Stomach (tissue), 9 donors: ENCODE data around the gene TGM2. TPM values are rescaled to one million over a fixed set of nuclear protein-coding genes. Genes with fewer than 3 reads are reported as not detected.

ENCODE experiments used
- DNase-seq, 2 donors: peaks; one replicate each; pipeline versions ENCODE4 v3.0.0 to v3.0.0-alpha.2; 2013 to 2019
- H3K27ac ChIP-seq, 5 donors: fragments of 200-600 bp in 4 of 5; sonication (generic) in 4 of 5; one replicate each; pipeline ENCODE4 v1.5.1; 2013 to 2019; ENCODE audit warnings: mild to moderate bottlenecking in 1 of 5, moderate library complexity in 1 of 5
- H3K27me3 ChIP-seq, 3 donors: fragments of 200-600 bp; sonication (generic); one replicate each; pipeline ENCODE4 v1.5.1; 2017 to 2019; ENCODE audit warnings: mixed run types in 1 of 3
- H3K36me3 ChIP-seq, 4 donors: fragments of 200-600 bp; sonication (generic); 1 replicate in 3 of 4; 2 replicates in 1 of 4; pipeline ENCODE4 v1.5.1; 2016 to 2019
- H3K4me1 ChIP-seq, 4 donors: fragments of 200-600 bp; sonication (generic); one replicate each; pipeline ENCODE4 v1.5.1; 2016 to 2019
- H3K4me3 ChIP-seq, 4 donors: fragments of 200-600 bp; sonication (generic) in 3 of 4; one replicate each; pipeline ENCODE4 v1.5.1; 2016 to 2019; ENCODE audit warnings: mild to moderate bottlenecking in 1 of 4
- H3K9me3 ChIP-seq, 4 donors: fragments of 200-600 bp; sonication (generic); one replicate each; pipeline ENCODE4 v1.5.1; 2016 to 2019
- EP300 ChIP-seq: sonication (generic); formaldehyde crosslinking; IDR thresholded peaks from one replicate; pipeline ENCODE4 v1.6.1; 2017; ENCODE audit warnings: antibody characterized with exemption
- POLR2A ChIP-seq, 4 donors: fragments of 450-650 bp; IDR thresholded peaks; one replicate each; pipeline ENCODE4 v1.6.1; 2016; ENCODE audit warnings: antibody characterized with exemption in 4 of 4, control low read depth in 2 of 4, mild to moderate bottlenecking in 1 of 4, moderate library complexity in 1 of 4
- POLR2AphosphoS5 ChIP-seq, 3 donors: sonication (generic); formaldehyde crosslinking; IDR thresholded peaks; one replicate each; pipeline ENCODE4 v1.6.1; 2016; ENCODE audit warnings: antibody characterized with exemption in 3 of 3
- WGBS, 5 donors: extraction: QIAGEN DNeasy Blood & Tissue Kit in 3 of 5; methylation state at CpG; one replicate each; pipeline versions ENCODE4 v1.1.5 to v1.1.7; 2013 to 2018; 5-methylcytosine and 5-hydroxymethylcytosine counted together
- intact Hi-C: fragments of 100-400 bp; cut with DNase I; formaldehyde crosslinking; loops from one replicate; pipeline ENCODE4 v1.15.1; 2023; ENCODE audit warnings: low total_unique reads
- polyA plus RNA-seq, 3 donors: library from polyadenylated mRNA; stranded (reverse); fragments of 200-250 nt; gene quantifications; one replicate each; pipeline ENCODE4 v1.2.3, GENCODE V29; 2013
- total RNA-seq, 5 donors: library from RNA; depleted of rRNA; stranded (reverse); fragments of >200 nt; gene quantifications; one replicate each; pipeline versions ENCODE4 v1.1.0 to v1.2.3, GENCODE V29; 2014 to 2016
- TF ChIP-seq, protein P1 (sequence below), 7 experiments: fragments of 450-650 bp in 4 of 7; fragments of 200-600 bp in 3 of 7; sonication (generic) in 3 of 7; IDR thresholded peaks; one replicate each; pipeline ENCODE4 v1.5.1; 2016 to 2019; ENCODE audit warnings: antibody characterized with exemption in 7 of 7, control low read depth in 2 of 7, mild to moderate bottlenecking in 1 of 7
- donor health status: healthy with polysubstance abuse.
- donor health status: Bipolar disorder and iron deficiency.
- donor health status: healthy.

The TGM2 gene
- total and polyA plus RNA-seq, 8 donors: 16.2 to 195 (median 33.3) TPM

- WGBS, 5 donors: 96 to 98% (median 97%) methylated on average over 5 to 8 of the region's 8 CpGs
- no peak for DNase-seq
- H3K4me1 ChIP-seq: peaks cover 15 to 42% (median 31%) of the 10 kb centered on the region in 4 donors
- H3K36me3 ChIP-seq: no peaks in the 10 kb centered on the region
- intact Hi-C loops: no loop called here
- no peak overlapping the region for H3K27ac ChIP-seq
- no peaks in the 10 kb centered on the region for H3K9me3 ChIP-seq
- no peaks in the 10 kb centered on the region for H3K27me3 ChIP-seq
- TF ChIP-seq EP300 (no peak), POLR2A (IDR thresholded peaks at IDR 0.05) (no peak), POLR2AphosphoS5 (IDR thresholded peaks at IDR 0.05) (no peak)
- TF ChIP-seq, protein P1, sequence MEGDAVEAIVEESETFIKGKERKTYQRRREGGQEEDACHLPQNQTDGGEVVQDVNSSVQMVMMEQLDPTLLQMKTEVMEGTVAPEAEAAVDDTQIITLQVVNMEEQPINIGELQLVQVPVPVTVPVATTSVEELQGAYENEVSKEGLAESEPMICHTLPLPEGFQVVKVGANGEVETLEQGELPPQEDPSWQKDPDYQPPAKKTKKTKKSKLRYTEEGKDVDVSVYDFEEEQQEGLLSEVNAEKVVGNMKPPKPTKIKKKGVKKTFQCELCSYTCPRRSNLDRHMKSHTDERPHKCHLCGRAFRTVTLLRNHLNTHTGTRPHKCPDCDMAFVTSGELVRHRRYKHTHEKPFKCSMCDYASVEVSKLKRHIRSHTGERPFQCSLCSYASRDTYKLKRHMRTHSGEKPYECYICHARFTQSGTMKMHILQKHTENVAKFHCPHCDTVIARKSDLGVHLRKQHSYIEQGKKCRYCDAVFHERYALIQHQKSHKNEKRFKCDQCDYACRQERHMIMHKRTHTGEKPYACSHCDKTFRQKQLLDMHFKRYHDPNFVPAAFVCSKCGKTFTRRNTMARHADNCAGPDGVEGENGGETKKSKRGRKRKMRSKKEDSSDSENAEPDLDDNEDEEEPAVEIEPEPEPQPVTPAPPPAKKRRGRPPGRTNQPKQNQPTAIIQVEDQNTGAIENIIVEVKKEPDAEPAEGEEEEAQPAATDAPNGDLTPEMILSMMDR (IDR thresholded peaks at IDR 0.05): no peak
- H3K4me3 ChIP-seq: no peak overlapping the region
Measured at GRCh38 chr20:38112930-38113294, 52.2 kb downstream of the TGM2 start.

GRCh38 chr20:38112261-38112929 is 52.7 kb downstream of the TGM2 start:
- no peaks in the 10 kb centered on the region for H3K9me3 ChIP-seq
- 86 to 92% (median 90%) methylated on average over 7 to 14 of the region's 14 CpGs for WGBS, 5 donors
- no peak overlapping the region for H3K4me3 ChIP-seq
- peaks cover 15 to 42% (median 31%) of the 10 kb centered on the region in 4 donors for H3K4me1 ChIP-seq
- intact Hi-C loops: no loop called here
- DNase-seq: no peak
- H3K36me3 ChIP-seq: no peaks in the 10 kb centered on the region
- H3K27me3 ChIP-seq: no peaks in the 10 kb centered on the region
- H3K27ac ChIP-seq: no peak overlapping the region
- no peak for TF ChIP-seq POLR2A (IDR thresholded peaks at IDR 0.05)
- TF ChIP-seq, protein P1 (IDR thresholded peaks at IDR 0.05): no peak
- no peak for TF ChIP-seq EP300
- no peak for TF ChIP-seq POLR2AphosphoS5 (IDR thresholded peaks at IDR 0.05)

DNA sequence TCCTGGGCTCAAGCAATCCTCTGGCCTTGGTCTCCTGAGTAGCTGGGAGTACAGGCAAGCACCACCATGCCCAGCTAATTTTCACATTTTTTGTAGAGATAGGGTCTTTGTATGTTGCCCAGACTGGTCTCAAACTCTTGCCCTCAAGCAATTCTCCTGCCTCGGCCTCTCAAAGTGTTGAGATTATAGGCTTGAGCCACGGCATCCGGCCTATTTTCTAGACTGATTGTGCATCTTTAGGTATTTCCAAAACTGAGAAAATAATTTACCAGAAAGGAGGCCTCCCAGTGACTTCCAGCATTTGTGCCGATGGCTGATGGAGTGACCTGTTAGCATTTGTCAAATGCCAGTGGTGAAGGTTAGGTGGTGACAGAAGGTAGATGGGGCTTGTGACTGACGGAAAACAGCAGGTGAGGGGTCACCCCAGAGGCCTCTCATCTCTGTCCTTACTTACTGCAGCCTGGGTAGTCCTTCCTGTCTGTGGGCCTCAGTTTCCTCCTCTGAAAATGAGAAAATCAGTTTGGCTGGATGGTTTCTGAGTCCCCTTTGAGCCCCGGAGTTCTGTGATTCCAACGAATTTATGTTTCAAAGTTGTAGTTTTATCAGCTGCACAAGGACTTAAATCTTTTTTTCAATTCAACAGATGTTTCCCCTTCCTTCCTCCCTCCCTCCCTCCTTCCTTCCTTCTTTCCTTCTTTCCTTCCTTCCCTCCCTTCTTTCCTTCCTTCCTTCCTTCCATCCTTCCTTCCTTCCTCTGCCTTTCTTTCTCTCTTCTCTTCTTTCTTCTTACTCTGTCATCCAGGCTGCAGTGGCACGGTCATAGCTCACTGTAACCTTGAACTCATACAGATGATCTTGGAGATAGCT is 53.5 kb downstream of the TGM2 start:
- Histone ChIP-seq H3K9me3 (no peaks in the 10 kb centered on the region), H3K36me3 (no peaks in the 10 kb centered on the region), H3K27ac (peak overlapping the region in 3 of 5 donors; percentile 14 to 83 (median 69)), H3K27me3 (no peaks in the 10 kb centered on the region), H3K4me3 (no peak overlapping the region), H3K4me1 (peaks cover 15 to 42% (median 31%) of the 10 kb centered on the region in 4 donors)
- WGBS, 5 donors: 87 to 91% (median 89%) methylated on average over 8 of the region's 8 CpGs
- DNase-seq: no peak
- no peak for TF ChIP-seq POLR2A (IDR thresholded peaks at IDR 0.05)
- TF ChIP-seq POLR2AphosphoS5 (IDR thresholded peaks at IDR 0.05): no peak
- no peak for TF ChIP-seq EP300
- TF ChIP-seq, protein P1 (IDR thresholded peaks at IDR 0.05): no peak
- intact Hi-C loops: no loop called here

- Histone ChIP-seq H3K4me3 (no peak overlapping the region), H3K4me1 (peaks cover 15 to 42% (median 31%) of the 10 kb centered on the region in 4 donors), H3K36me3 (no peaks in the 10 kb centered on the region), H3K9me3 (no peaks in the 10 kb centered on the region), H3K27ac (peak overlapping the region in 4 of 5 donors; percentile 66 to 83 (median 76)), H3K27me3 (no peaks in the 10 kb centered on the region)
- TF ChIP-seq EP300 (no peak), POLR2A (IDR thresholded peaks at IDR 0.05) (no peak), POLR2AphosphoS5 (IDR thresholded peaks at IDR 0.05) (no peak)
- TF ChIP-seq, protein P1 (IDR thresholded peaks at IDR 0.05): no peak
- intact Hi-C loops: no loop called here
- no peak for DNase-seq
- WGBS, 5 donors: 94 to 99% (median 96%) methylated on average over 8 of the region's 8 CpGs
Measured at GRCh38 chr20:38110525-38111178, 54.4 kb downstream of the TGM2 start.
